Measurements from ENCODE around the gene NSUN4. TPM values are rescaled to one million over a fixed set of nuclear protein-coding genes. Genes with fewer than 3 reads are reported as not detected.
A peak's percentile ranks its signal among the peaks of the same experiment; 100 is the strongest.

The NSUN4 gene
- total RNA-seq, 1 experiment from 2014 or later: 20.4 TPM

- no peak overlapping the region for H4K5ac ChIP-seq (ENCODE audit: insufficient read length, low read depth, low read length)
- Mint-ChIP-seq H3K9me3 (no peaks in the 10 kb centered on the region), H3K27ac (peak overlapping the region in 1 of 3 experiments; percentile 54; a peak in 3 of 7 replicates), H3K4me1 (peaks cover 16 to 26% of the 10 kb centered on the region in 2 experiments), H3K27me3 (ENCODE audit: low read depth) (no peaks in the 10 kb centered on the region), H3K36me3 (ENCODE audit: insufficient read depth in 1 of 3, low read depth in 3 of 3) (peaks cover 2 to 13% (median 9%) of the 10 kb centered on the region in 3 experiments; a peak in 6 of 7 replicates), H3K4me3 (peak overlapping the region in 1 of 2 experiments; percentile 52; a peak in 2 of 5 replicates)
- H3K9ac ChIP-seq (ENCODE audit: extremely low read depth, insufficient read length, low read length): no peak overlapping the region
- WGBS (ENCODE audit: extremely low coverage, insufficient read length, low lambda C conversion rate): no CpG with 5 or more reads among the region's 9 CpGs
- H3K9me3 ChIP-seq (ENCODE audit: control insufficient read depth, low read depth, low read length): no peaks in the 10 kb centered on the region
- no peak overlapping the region for H2BK5ac ChIP-seq (ENCODE audit: insufficient read length, low read length)
- H2BK12ac ChIP-seq (ENCODE audit: insufficient read length, low read depth, low read length): no peak overlapping the region
- H2BK20ac ChIP-seq (ENCODE audit: low read depth, low read length, poor library complexity, severe bottlenecking): no peak overlapping the region
- H3K27ac ChIP-seq (ENCODE audit: insufficient read length, low read depth, low read length): no peak overlapping the region
- no peak for TF ChIP-seq CTCF (conservative IDR thresholded peaks at IDR 0.05)
- no peaks in the 10 kb centered on the region for H3K27me3 ChIP-seq (ENCODE audit: insufficient read depth, low read length)
- no peak overlapping the region for H4K91ac ChIP-seq (ENCODE audit: insufficient read length, low read depth, low read length)
- no peak overlapping the region for H2BK15ac ChIP-seq (ENCODE audit: low read depth, low read length)
- H3K23me2 ChIP-seq (ENCODE audit: insufficient read length, low read depth, low read length, poor library complexity, severe bottlenecking): no peaks in the 10 kb centered on the region
- no peak overlapping the region for H2AFZ ChIP-seq (ENCODE audit: low read length)
- no peak overlapping the region for H2BK120ac ChIP-seq (ENCODE audit: low read depth, low read length, poor library complexity, severe bottlenecking)
- no peak overlapping the region for H3K56ac ChIP-seq (ENCODE audit: insufficient read length, low read depth, low read length)
- H3K14ac ChIP-seq (ENCODE audit: insufficient read depth, low read length): no peak overlapping the region
- no peak for DNase-seq
- H4K20me1 ChIP-seq (ENCODE audit: control insufficient read depth, insufficient read depth, insufficient read length): no peaks in the 10 kb centered on the region
- no peak overlapping the region for H3K23ac ChIP-seq (ENCODE audit: insufficient read length, low read depth, low read length)
- no peak overlapping the region for H2AK5ac ChIP-seq (ENCODE audit: insufficient read length, low read length)
- no peak overlapping the region for H3K4ac ChIP-seq (ENCODE audit: low read depth, low read length)
- no peaks in the 10 kb centered on the region for H3K79me1 ChIP-seq (ENCODE audit: insufficient read depth, low read depth, low read length, poor library complexity, severe bottlenecking)
- H3K79me2 ChIP-seq (ENCODE audit: insufficient read depth, low read length): no peaks in the 10 kb centered on the region
- H3T11ph ChIP-seq (ENCODE audit: low read length): no peak overlapping the region
- no peak overlapping the region for H4K8ac ChIP-seq (replicated peaks; ENCODE audit: insufficient read length, low read depth, low read length)
- no peaks in the 10 kb centered on the region; the same call in 1 of the 2 replicates for H3K4me1 ChIP-seq (ENCODE audit: insufficient read depth, low read length)
- H3K18ac ChIP-seq (ENCODE audit: insufficient read length, low read depth, low read length): no peak overlapping the region
- no peak overlapping the region for H3K4me2 ChIP-seq (ENCODE audit: insufficient read depth, insufficient read length, low read length)
Observed at GRCh38 chr1:46407636-46408035, 67.0 kb downstream of the NSUN4 start.
